Adrenal gland (tissue), 12 donors: ENCODE measurements around the gene SOX12. TPM values are rescaled to one million over a fixed set of nuclear protein-coding genes. Genes with fewer than 3 reads are reported as not detected.
"Not testable (repeated sequence)": the region's sequence is repeated elsewhere in the genome, so short reads cannot be mapped to it uniquely, and the experiment has no call there.

Source experiments
- DNase-seq, 7 donors: peaks; one replicate each; pipeline ENCODE4 v3.0.0-alpha.2; 2019 to 2020
- H3K27ac ChIP-seq, 5 donors: fragments of 200-600 bp; sonication (generic) in 4 of 5; 1 replicate in 3 of 5; 2 replicates in 2 of 5; pipeline versions ENCODE4 v1.5.1 to v1.8.0; 2016 to 2020; ENCODE audit warnings: mild to moderate bottlenecking in 1 of 5
- H3K27me3 ChIP-seq: fragments of 200-600 bp; 2 replicates; pipeline ENCODE4 v1.8.0; 2021
- H3K36me3 ChIP-seq, 2 donors: fragments of 200-600 bp; replicated peaks in 1 of 2; 1 replicate in 1 of 2; 2 replicates in 1 of 2; pipeline versions ENCODE4 v1.5.1 to v1.8.0; 2018 to 2022
- H3K4me1 ChIP-seq, 2 donors: fragments of 200-600 bp; replicated peaks in 1 of 2; 1 replicate in 1 of 2; 2 replicates in 1 of 2; pipeline versions ENCODE4 v1.5.1 to v1.8.0; 2018 to 2021
- H3K4me3 ChIP-seq, 4 donors: fragments of 200-600 bp; sonication (generic) in 3 of 4; one replicate each; pipeline ENCODE4 v1.5.1; 2016 to 2018
- H3K9me3 ChIP-seq, 3 donors: fragments of 200-600 bp; sonication (generic) in 1 of 3; replicated peaks in 1 of 3; 1 replicate in 2 of 3; 2 replicates in 1 of 3; pipeline versions ENCODE4 v1.5.1 to v1.8.0; 2016 to 2021
- CTCF ChIP-seq, 6 experiments: fragments of 450-650 bp in 4 of 6; fragments of 200-600 bp in 2 of 6; sonication (generic) in 1 of 6; IDR thresholded peaks; 1 replicate in 5 of 6; 2 replicates in 1 of 6; pipeline versions ENCODE4 v1.5.1 to v1.8.0; 2016 to 2021; ENCODE audit warnings: antibody characterized with exemption in 6 of 6, mild to moderate bottlenecking in 2 of 6, moderate library complexity in 1 of 6
- POLR2A ChIP-seq, 2 donors: fragments of 450-650 bp; IDR thresholded peaks; one replicate each; pipeline ENCODE4 v1.6.1; 2017; ENCODE audit warnings: antibody characterized with exemption in 2 of 2, mild to moderate bottlenecking in 2 of 2, moderate library complexity in 1 of 2
- WGBS, 4 donors: extraction: QIAGEN DNeasy Blood & Tissue Kit in 2 of 4; methylation state at CpG; one replicate each; pipeline versions ENCODE4 v1.1.5 to v1.1.7; 2013 to 2017; 5-methylcytosine and 5-hydroxymethylcytosine counted together
- intact Hi-C, 2 donors: fragments of 100-400 bp; cut with DNase I; formaldehyde crosslinking; loops; one replicate each; pipeline versions ENCODE4 v1.14.1 to v1.15.0; 2022 to 2023
- polyA plus RNA-seq, 3 donors: library from polyadenylated mRNA; stranded (reverse); fragments of 200-250 nt in 2 of 3; fragments of 350-450 nt in 1 of 3; fragmentation: Illumina TruSeq in 1 of 3; extraction: RNeasy Lipid Tissue Mini Kit (QIAGEN cat#74804) in 1 of 3; gene quantifications; one replicate each; pipeline ENCODE4 v1.2.3, GENCODE V29; 2013 to 2014
- total RNA-seq, 9 donors: library from RNA; depleted of rRNA in 4 of 9; stranded (reverse); fragments of >200 nt in 4 of 9; fragments of 120-200 nt in 1 of 9; fragmentation: NEBNext Ultra II Directional in 1 of 9; extraction: Animal tissue kit (Norgen Biotek cat#: 25700) in 1 of 9; gene quantifications; one replicate each; pipeline versions ENCODE4 v1.1.0 to v1.2.4, GENCODE V29; 2013 to 2023
- donor health status: healthy with polysubstance abuse.
- donor health status: Bipolar disorder and iron deficiency.
- donor health status: DM: yes; HTN: yes; CAD: no.
- donor health status: DM: no; HTN: no; CAD: no.
- donor health status: DM: no; HTN: no; CAD: no.
- donor health status: DM: yes; HTN: yes; CAD: no.

Gene SOX12
- total and polyA plus RNA-seq, 12 donors, result 2.0 to 38.8 (median 11.2) TPM

- DNase-seq, result peak; percentile 65 to 84 (median 72)
- TF ChIP-seq CTCF (IDR thresholded peaks at IDR 0.05) (peak; percentile 89 to 96 (median 94)), POLR2A (IDR thresholded peaks at IDR 0.05) (no peak)
- H3K4me1 ChIP-seq, result peaks cover 0 to 11% of the 10 kb centered on the region in 2 donors
- H3K9me3 ChIP-seq, result no peaks in the 10 kb centered on the region
- intact Hi-C loops, result loop anchor here in 1 of 2 donors (5.0 kb wide), 1 partner anchor 118 kb away; no protein-coding TSS in a partner anchor
- WGBS, 4 donors, result 12 to 18% (median 14%) methylated on average over 13 to 14 of the region's 14 CpGs
- H3K27ac ChIP-seq, result no peak overlapping the region
- H3K36me3 ChIP-seq, result peaks cover 0 to 24% of the 10 kb centered on the region in 2 donors
- no peak overlapping the region for H3K4me3 ChIP-seq
- no peaks in the 10 kb centered on the region for H3K27me3 ChIP-seq
These were observed 29.1 kb downstream of the SOX12 start for GRCh38 chr20:354298-354977.

GRCh38 chr20:356154-356553, 30.8 kb downstream of the SOX12 start:
- H3K4me3 ChIP-seq, H3K27ac ChIP-seq, H3K27me3 ChIP-seq, intact Hi-C loops, H3K9me3 ChIP-seq, DNase-seq: not testable (repeated sequence)
- 87 to 100% (median 91%) methylated on average over 2 of the region's 2 CpGs for WGBS, 4 donors
- H3K36me3 ChIP-seq, result peaks cover 0 to 14% of the 10 kb centered on the region in 2 donors
- H3K4me1 ChIP-seq, result peaks cover 0 to 11% of the 10 kb centered on the region in 2 donors

- Histone ChIP-seq H3K27ac (no peak overlapping the region), H3K4me1 (peaks cover 0 to 11% of the 10 kb centered on the region in 2 donors), H3K36me3 (peaks cover 0 to 8% of the 10 kb centered on the region in 2 donors), H3K4me3 (no peak overlapping the region), H3K27me3 (no peaks in the 10 kb centered on the region), H3K9me3 (no peaks in the 10 kb centered on the region)
- intact Hi-C loops, result no loop called here
- TF ChIP-seq POLR2A (IDR thresholded peaks at IDR 0.05), result no peak
- no peak for TF ChIP-seq CTCF (IDR thresholded peaks at IDR 0.05)
- no peak for DNase-seq
- WGBS, 4 donors, result 85 to 90% (median 89%) methylated on average over 10 of the region's 10 CpGs
These were observed 31.4 kb downstream of the SOX12 start for GRCh38 chr20:356745-357144.

GRCh38 chr20:358891-359555, 33.7 kb downstream of the SOX12 start:
- intact Hi-C loops, result no loop called here
- no peak for DNase-seq
- no peak overlapping the region for H3K4me3 ChIP-seq
- no peak for TF ChIP-seq CTCF (IDR thresholded peaks at IDR 0.05)
- TF ChIP-seq POLR2A (IDR thresholded peaks at IDR 0.05), result no peak
- H3K27ac ChIP-seq, result no peak overlapping the region
- H3K27me3 ChIP-seq, result no peaks in the 10 kb centered on the region
- 85 to 92% (median 87%) methylated on average over 4 of the region's 4 CpGs for WGBS, 4 donors
- H3K36me3 ChIP-seq, result no peaks in the 10 kb centered on the region
- no peaks in the 10 kb centered on the region for H3K9me3 ChIP-seq
- H3K4me1 ChIP-seq, result peaks cover 0 to 10% of the 10 kb centered on the region in 2 donors
